Stimulated activated CD4-positive, alpha-beta T cell treated with anti-CD3 and anti-CD28 coated beads, TNF-alpha, amount 100 ng/mL, for 1 hour (primary cell): ENCODE data around the gene ADPGK.
"Not testable (repeated sequence)": the region's sequence is repeated elsewhere in the genome, so short reads cannot be mapped to it uniquely, and the experiment has no call there.

Experiments
- DNase-seq, 3 donors: peaks; one replicate each; pipeline ENCODE4 v3.0.0-alpha.2; 2020; ENCODE audit warnings: low read depth in 3 of 3, low spot score in 1 of 3

The ADPGK gene

GRCh38 chr15:72751751-72752455 lies 31.7 kb downstream of the ADPGK start:
- DNase-seq = no peak

DNA sequence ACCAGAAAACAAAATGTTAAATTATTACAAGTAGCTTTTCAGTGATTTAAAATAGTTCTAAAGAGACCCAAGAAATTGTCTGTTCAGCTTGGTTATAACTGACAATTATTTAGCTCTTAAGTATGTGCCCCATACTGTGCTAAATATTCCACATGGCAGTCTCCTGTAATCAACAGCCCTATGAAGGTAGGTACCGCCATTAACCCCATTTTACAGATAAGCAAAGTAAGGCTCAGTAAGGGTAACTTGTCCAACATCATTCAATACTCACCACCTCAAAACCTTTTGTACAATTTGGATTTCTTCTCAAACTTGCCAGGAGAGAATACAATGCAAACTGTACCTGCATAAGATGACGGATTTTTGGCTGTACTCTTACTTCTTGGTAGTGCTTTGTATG lies 33.9 kb downstream of the ADPGK start:
- DNase-seq = no peak

DNA sequence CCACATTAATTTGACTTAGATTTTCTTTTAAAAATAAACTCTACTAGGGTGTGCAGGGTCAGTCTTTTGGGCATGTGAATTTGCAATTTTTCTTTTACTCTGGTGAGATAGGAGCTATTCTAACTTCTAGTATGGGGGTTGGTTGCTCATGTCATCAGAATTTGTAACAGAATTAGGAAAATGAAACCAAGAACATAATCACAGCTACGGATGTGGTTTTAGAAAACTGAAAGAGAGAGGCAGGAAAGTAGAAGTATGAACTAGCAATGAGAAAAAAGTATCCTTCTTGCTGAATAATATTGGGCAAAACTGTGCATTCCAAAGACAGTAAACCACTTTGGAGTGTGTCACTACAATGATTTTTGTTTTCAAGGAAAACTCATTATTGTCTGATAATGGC lies 43.3 kb downstream of the ADPGK start:
- no peak for DNase-seq

DNA sequence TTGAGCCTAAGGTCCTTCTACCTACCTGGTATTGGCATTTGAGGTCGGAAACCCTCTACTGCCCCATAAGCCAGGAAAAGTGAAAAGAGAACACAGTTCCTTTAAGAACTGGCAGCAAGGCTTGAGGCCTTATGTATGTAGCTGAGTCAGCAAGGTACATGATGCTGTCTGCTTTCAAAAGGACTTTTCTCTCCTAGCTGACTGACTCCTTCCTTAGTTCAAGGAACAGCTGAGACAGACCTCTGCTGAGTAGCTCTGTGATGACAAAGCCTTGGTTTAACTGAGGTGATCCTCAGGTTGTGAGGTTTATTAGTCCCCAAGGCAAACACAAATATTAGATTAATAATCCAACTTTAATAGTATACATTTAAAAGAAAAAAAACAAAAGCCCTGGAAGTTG lies 45.8 kb downstream of the ADPGK start:
- DNase-seq = no peak

- no peak for DNase-seq
Measured at GRCh38 chr15:72737061-72737460, 46.5 kb downstream of the ADPGK start.

DNA sequence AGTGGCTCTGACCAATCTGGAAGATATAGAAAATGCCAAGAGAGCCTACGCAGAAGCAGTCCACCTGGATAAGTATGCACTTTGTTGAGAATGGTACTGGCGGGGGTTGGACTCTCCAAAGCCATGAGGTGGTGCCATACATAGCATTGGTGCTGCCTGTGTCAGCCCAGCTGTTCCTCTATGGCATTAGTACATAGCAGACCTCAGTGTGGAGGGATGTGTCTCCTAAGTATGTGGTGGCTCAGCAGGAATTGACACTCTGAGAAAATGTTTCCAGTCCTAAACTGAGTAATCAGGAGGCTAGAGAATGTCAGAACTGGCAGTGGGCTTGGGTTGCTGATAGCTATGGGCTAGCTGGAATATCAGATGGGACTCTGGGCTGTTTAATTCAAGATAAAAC lies 48.4 kb downstream of the ADPGK start:
- DNase-seq = no peak

DNA sequence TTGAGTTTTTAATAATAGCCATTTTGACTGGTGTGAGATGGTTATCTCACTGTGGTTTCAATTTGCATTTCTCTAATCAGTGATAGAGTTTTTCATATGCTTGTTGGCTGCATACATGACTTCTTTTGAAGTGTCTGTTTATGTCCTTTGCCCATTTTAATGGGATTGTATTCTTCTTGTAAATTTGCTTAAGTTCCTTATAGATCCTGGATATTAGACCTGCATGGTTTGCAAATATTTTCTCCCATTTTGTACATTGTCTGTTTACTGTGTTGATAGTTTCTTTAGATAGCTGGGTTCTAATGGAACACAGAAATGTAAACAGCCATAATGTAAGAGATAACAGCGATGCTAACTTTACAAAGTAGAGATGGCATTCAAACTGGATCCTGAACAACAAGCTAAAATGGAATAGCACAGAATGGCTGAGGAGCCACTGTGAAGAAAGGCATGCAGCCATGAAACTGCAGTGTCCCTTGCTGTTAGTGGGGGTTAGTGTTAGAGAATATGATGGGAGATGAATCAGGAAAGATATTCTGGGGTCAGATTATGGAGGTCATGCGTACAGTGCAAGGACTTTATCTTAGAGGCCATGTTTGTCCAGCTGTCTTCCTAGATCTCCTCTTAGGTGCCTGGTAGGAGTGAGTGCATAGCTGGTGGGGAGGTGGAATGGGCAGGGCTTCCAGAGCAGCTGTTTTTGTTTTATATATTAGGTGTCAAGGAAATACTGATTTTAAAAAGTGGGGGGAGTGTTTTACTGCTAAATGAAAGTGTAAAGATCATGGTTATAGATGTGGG lies 49.4 kb downstream of the ADPGK start:
- no peak for DNase-seq

DNA sequence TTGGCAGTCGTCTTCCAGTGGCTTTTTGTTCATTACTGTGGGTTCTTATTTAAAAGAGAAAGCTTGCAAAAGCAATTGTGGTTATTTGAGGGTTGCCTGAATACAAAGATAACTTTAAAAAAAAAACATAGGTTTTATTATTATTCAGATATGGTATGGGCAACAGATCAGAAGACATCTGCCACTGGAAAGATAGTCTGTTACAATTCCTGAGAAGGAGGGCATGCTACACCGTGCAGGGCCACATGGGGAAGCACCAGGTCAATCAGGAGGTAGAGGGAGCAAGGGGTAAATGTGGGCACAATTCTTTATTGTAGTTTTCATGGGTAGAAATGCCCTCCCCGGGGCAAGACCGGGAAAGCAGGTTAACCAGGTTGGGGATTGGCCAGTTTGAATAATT lies 51.0 kb downstream of the ADPGK start:
- DNase-seq = no peak

DNA sequence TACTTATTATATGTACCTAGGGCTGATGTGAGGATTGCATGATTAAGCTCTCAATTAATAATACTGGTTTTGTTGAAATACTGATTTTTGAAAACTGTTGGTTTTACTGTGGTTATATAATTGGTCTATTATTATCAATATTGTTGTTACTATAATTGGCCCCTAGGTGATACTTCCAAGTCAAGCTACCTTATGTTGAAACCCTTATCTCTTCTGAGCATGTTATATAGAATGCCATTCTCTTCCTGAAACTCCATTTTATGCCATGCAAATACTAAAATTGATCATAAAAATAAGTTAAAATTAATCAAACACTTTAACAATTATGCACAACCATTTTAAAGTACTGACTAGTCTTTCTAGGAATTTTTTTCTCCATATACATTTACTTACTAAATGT lies 51.5 kb downstream of the ADPGK start:
- DNase-seq = no peak

DNA sequence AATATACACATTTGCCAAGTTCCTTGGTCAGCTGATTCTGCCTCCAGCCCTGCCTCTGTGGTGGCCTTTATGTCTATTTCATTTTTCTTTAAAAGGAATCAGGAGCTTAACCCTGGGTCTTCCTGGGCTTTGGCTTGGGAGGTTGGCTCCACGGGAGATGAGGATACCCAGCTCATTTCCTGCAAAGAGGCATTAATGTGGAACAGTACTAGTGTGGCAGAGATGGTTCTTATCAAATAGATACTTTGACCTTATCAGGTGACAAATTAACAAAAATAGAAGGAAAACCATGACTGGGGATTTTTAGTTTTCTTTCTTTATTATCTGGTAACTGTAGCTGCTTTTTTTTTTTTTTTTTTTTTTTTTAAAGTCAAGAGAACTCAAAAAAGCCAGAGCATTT lies 54.7 kb downstream of the ADPGK start:
- DNase-seq = no peak

DNA sequence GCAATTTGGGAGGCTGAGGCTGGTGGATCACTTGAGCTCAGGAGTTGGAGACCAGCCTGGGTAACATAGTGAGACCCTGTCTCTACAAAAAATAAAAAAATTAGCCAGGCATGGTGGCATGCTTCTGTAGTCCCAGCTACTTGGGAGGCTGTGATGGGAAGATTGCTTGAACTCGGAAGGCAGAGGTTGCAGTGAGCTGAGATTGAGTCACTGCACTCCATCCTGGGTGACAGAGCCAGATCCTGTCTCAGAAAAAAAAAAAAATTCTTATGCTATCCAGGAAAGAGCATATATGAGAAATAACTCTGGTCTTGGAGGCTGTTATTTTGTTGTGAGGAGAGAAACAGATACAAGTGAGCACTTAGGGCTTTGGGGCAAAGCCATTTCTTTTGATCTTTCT lies 55.3 kb downstream of the ADPGK start:
- not testable (repeated sequence) for DNase-seq

DNA sequence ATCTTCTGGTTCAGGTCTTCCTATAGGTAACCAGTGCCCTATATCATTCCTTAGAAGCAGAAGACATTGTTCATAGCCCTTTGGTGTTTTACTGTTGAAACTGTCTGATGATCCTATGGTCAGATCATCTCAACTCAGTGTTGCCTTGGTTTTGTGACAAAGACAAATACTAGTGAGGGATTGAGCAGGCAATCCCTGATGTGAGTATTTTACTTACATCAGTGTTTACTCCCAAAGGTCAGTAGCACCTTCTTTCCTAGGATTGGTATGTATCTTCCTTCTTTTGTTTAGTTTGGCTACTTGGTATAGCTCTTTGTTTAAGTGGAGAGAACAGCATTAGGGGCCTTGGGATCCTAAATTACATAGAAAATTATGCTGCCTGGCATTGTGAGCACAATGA lies 56.4 kb downstream of the ADPGK start:
- no peak for DNase-seq

- not testable (repeated sequence) for DNase-seq
Measured at GRCh38 chr15:72725851-72726250, 57.7 kb downstream of the ADPGK start.

DNA sequence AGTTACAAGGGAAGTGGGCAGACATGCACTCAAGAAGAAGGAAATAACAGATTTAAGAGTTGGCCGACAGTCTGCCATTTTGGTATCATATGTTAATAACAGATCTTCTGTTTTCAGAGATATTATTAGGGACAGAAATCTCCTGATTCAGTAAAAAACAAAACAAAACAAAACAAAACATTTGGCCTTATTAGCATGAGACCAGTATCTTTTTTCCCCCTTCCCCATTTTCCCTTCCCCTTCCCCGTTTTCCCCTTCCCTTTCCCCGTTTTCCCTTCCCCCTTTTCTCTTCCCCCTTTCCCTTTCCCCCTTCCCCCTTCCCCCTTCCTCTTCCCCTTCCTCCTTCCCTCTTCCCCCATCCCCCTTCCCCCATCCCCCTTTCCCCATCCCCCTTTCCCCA lies 58.1 kb downstream of the ADPGK start:
- DNase-seq = no peak

GRCh38 chr15:72724028-72724427 lies 59.5 kb downstream of the ADPGK start:
- no peak for DNase-seq

DNA sequence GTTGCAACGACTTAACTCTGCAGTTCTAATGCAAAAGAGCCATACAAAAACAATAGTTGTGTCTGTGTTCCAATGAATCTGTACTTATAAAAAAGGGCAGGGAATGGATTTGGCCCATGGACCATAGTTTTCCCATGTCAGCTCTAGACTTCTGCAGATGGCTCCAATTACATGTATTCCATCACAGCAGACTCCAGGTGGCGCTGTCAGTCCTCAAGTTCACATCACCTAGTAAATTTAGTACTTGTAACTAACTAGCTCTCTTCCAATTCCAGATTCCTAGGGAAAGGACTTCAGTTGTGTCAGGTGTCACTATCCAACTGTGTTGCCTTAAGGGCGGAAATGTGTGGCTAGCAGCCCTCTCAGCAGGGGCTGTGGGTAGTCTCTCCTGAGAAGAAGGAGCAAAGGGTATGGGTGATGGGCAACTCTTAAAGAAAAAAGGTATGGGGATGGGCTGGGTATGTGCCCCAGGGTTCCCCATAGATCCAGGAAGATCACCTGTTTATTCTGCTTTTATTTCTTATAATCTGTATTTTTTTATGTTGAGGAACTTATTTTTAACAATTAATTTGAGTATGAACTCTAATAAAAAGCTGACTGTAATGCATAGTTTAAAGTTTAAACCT lies 61.4 kb downstream of the ADPGK start:
- peak; percentile 19 to 53 (median 31) for DNase-seq

GRCh38 chr15:72708551-72709303 lies 74.8 kb downstream of the ADPGK start:
- DNase-seq = not testable (repeated sequence)

- DNase-seq = no peak
Measured at GRCh38 chr15:72706266-72706665, 77.3 kb downstream of the ADPGK start.
